ENCODE measurements around the gene ERAS.

ERAS gene

GRCh38 chrX:48787505-48788443 is 38.5 kb upstream of the ERAS start:
- DNase-seq (ENCODE audit: insufficient read length) (no peak), FAIRE-seq (no peak)
- no peak for TF ChIP-seq POLR2AphosphoS5 (IDR thresholded peaks at IDR 0.05; ENCODE audit: low read depth, low read length)

- TF ChIP-seq POLR2A (IDR thresholded peaks at IDR 0.05; ENCODE audit: low read depth, low read length) (no peak), TAF1 (IDR thresholded peaks at IDR 0.05; ENCODE audit: borderline replicate concordance, low read depth, low read length) (no peak), POLR2AphosphoS5 (IDR thresholded peaks at IDR 0.05; ENCODE audit: low read depth, low read length) (no peak)
- no peak for FAIRE-seq
- DNase-seq (ENCODE audit: insufficient read length), result no peak
These were observed 36.7 kb upstream of the ERAS start for GRCh38 chrX:48789366-48790220.

- DNase-seq (ENCODE audit: insufficient read length) (no peak), FAIRE-seq (no peak)
- TF ChIP-seq TAF1 (IDR thresholded peaks at IDR 0.05; ENCODE audit: borderline replicate concordance, low read depth, low read length), result no peak
- no peak for TF ChIP-seq POLR2AphosphoS5 (IDR thresholded peaks at IDR 0.05; ENCODE audit: low read depth, low read length)
- TF ChIP-seq POLR2A (IDR thresholded peaks at IDR 0.05; ENCODE audit: low read depth, low read length), result no peak
These were observed 35.8 kb upstream of the ERAS start for GRCh38 chrX:48790477-48790876.

- FAIRE-seq (no peak), DNase-seq (ENCODE audit: insufficient read length) (no peak)
- TF ChIP-seq TAF1 (IDR thresholded peaks at IDR 0.05; ENCODE audit: borderline replicate concordance, low read depth, low read length), result no peak
- TF ChIP-seq POLR2AphosphoS5 (IDR thresholded peaks at IDR 0.05; ENCODE audit: low read depth, low read length), result no peak
- no peak for TF ChIP-seq POLR2A (IDR thresholded peaks at IDR 0.05; ENCODE audit: low read depth, low read length)
These were observed 35.1 kb upstream of the ERAS start for GRCh38 chrX:48791063-48791820.

GRCh38 chrX:48792219-48792618 is 34.1 kb upstream of the ERAS start:
- DNase-seq (ENCODE audit: insufficient read length), result no peak
- TF ChIP-seq POLR2A (IDR thresholded peaks at IDR 0.05; ENCODE audit: low read depth, low read length) (no peak), POLR2AphosphoS5 (IDR thresholded peaks at IDR 0.05; ENCODE audit: low read depth, low read length) (no peak), TAF1 (IDR thresholded peaks at IDR 0.05; ENCODE audit: borderline replicate concordance, low read depth, low read length) (no peak)
- FAIRE-seq, result no peak

GRCh38 chrX:48793935-48794334 is 32.4 kb upstream of the ERAS start:
- no peak for DNase-seq (ENCODE audit: insufficient read length)
- TF ChIP-seq POLR2AphosphoS5 (IDR thresholded peaks at IDR 0.05; ENCODE audit: low read depth, low read length), result no peak
- no peak for TF ChIP-seq TAF1 (IDR thresholded peaks at IDR 0.05; ENCODE audit: borderline replicate concordance, low read depth, low read length)
- TF ChIP-seq POLR2A (IDR thresholded peaks at IDR 0.05; ENCODE audit: low read depth, low read length), result no peak
- no peak for FAIRE-seq

- FAIRE-seq, result no peak
- DNase-seq (ENCODE audit: insufficient read length), result no peak
- no peak for TF ChIP-seq POLR2AphosphoS5 (IDR thresholded peaks at IDR 0.05; ENCODE audit: low read depth, low read length)
- TF ChIP-seq TAF1 (IDR thresholded peaks at IDR 0.05; ENCODE audit: borderline replicate concordance, low read depth, low read length), result no peak
- TF ChIP-seq POLR2A (IDR thresholded peaks at IDR 0.05; ENCODE audit: low read depth, low read length), result no peak
These were observed 31.9 kb upstream of the ERAS start for GRCh38 chrX:48794340-48794910.

GRCh38 chrX:48794911-48795515 is 31.3 kb upstream of the ERAS start:
- DNase-seq (ENCODE audit: insufficient read length) (no peak), FAIRE-seq (no peak)
- TF ChIP-seq POLR2A (IDR thresholded peaks at IDR 0.05; ENCODE audit: low read depth, low read length) (no peak), POLR2AphosphoS5 (IDR thresholded peaks at IDR 0.05; ENCODE audit: low read depth, low read length) (no peak), TAF1 (IDR thresholded peaks at IDR 0.05; ENCODE audit: borderline replicate concordance, low read depth, low read length) (no peak)

GRCh38 chrX:48798318-48798717 is 28.0 kb upstream of the ERAS start:
- FAIRE-seq (no peak), DNase-seq (ENCODE audit: insufficient read length) (no peak)
- TF ChIP-seq POLR2A (IDR thresholded peaks at IDR 0.05; ENCODE audit: low read depth, low read length) (no peak), POLR2AphosphoS5 (IDR thresholded peaks at IDR 0.05; ENCODE audit: low read depth, low read length) (no peak), TAF1 (IDR thresholded peaks at IDR 0.05; ENCODE audit: borderline replicate concordance, low read depth, low read length) (no peak)

GRCh38 chrX:48800574-48801279 is 25.6 kb upstream of the ERAS start:
- no peak for TF ChIP-seq POLR2AphosphoS5 (IDR thresholded peaks at IDR 0.05; ENCODE audit: low read depth, low read length)
- no peak for TF ChIP-seq POLR2A (IDR thresholded peaks at IDR 0.05; ENCODE audit: low read depth, low read length)
- TF ChIP-seq TAF1 (IDR thresholded peaks at IDR 0.05; ENCODE audit: borderline replicate concordance, low read depth, low read length), result no peak
- FAIRE-seq (no peak), DNase-seq (ENCODE audit: insufficient read length) (no peak)
